MM.1S (cell line): Measurements from ENCODE around the gene DNAJC22.
"Not testable (repeated sequence)": the region's sequence is repeated elsewhere in the genome, so short reads cannot be mapped to it uniquely, and the experiment has no call there.

Experiments used
- DNase-seq: peaks from one replicate; pipeline ENCODE4 v3.0.0-alpha.2; 2015
- H2AFZ ChIP-seq: fragments of 300-600 bp; sonication (generic); 2 replicates; pipeline ENCODE4 v1.6.0; 2016; ENCODE audit warnings: antibody characterized with exemption, low read length
- H3F3A ChIP-seq: fragments of 300-600 bp; sonication (generic); 2 replicates; pipeline ENCODE4 v1.6.1; 2016; ENCODE audit warnings: mild to moderate bottlenecking, antibody characterized with exemption, low read length, moderate library complexity, mixed read lengths; ENCODE audit not compliant: insufficient read depth
- H3K27ac ChIP-seq: fragments of 300-600 bp; sonication (generic); 2 replicates; pipeline ENCODE4 v1.5.1; 2016; ENCODE audit warnings: mild to moderate bottlenecking, low read length
- H3K27me3 ChIP-seq: fragments of 300-600 bp; sonication (generic); replicated peaks from 2 replicates; pipeline ENCODE4 v1.6.0; 2016; ENCODE audit warnings: low read length; ENCODE audit not compliant: insufficient read depth
- H3K36me3 ChIP-seq: fragments of 300-600 bp; sonication (generic); replicated peaks from 2 replicates; pipeline ENCODE4 v1.6.1; 2016; ENCODE audit warnings: mild to moderate bottlenecking, low read length, mixed read lengths; ENCODE audit not compliant: insufficient read depth
- H3K4me1 ChIP-seq: fragments of 300-600 bp; sonication (generic); 2 replicates; pipeline ENCODE4 v1.6.1; 2016; ENCODE audit warnings: low read length, mixed read lengths
- H3K4me2 ChIP-seq: fragments of 300-600 bp; sonication (generic); 2 replicates; pipeline ENCODE4 v1.6.0; 2016; ENCODE audit warnings: low read depth, low read length
- H3K4me3 ChIP-seq: fragments of 300-600 bp; sonication (generic); 2 replicates; pipeline ENCODE4 v1.5.1; 2016; ENCODE audit warnings: low read length, mixed read lengths
- H3K79me2 ChIP-seq: fragments of 300-600 bp; sonication (generic); 2 replicates; pipeline ENCODE4 v1.6.1; 2016; ENCODE audit warnings: mixed run types, low read length, mixed read lengths
- H3K9ac ChIP-seq: fragments of 300-600 bp; sonication (generic); 2 replicates; pipeline ENCODE4 v1.6.1; 2016; ENCODE audit warnings: low read length, mixed read lengths
- H3K9me2 ChIP-seq: fragments of 300-600 bp; sonication (generic); replicated peaks from 2 replicates; pipeline ENCODE4 v1.6.1; 2016; ENCODE audit warnings: mild to moderate bottlenecking, low read length, mixed read lengths; ENCODE audit not compliant: insufficient read depth
- H3K9me3 ChIP-seq: fragments of 300-600 bp; sonication (generic); replicated peaks from 2 replicates; pipeline ENCODE4 v1.6.1; 2016; ENCODE audit warnings: mild to moderate bottlenecking, low read length, mixed read lengths; ENCODE audit not compliant: insufficient read depth
- H4K20me1 ChIP-seq: fragments of 300-600 bp; sonication (generic); 2 replicates; pipeline ENCODE4 v1.6.1; 2016; ENCODE audit warnings: mild to moderate bottlenecking, low read length, moderate library complexity, mixed read lengths; ENCODE audit not compliant: insufficient read depth
- CTCF ChIP-seq: fragments of 300-600 bp; sonication (generic); IDR thresholded peaks from 2 replicates; pipeline ENCODE4 v1.5.1; 2016; ENCODE audit warnings: antibody characterized with exemption, low read length, mixed read lengths
- EZH2 ChIP-seq: fragments of 300-600 bp; sonication (generic); optimal IDR thresholded peaks from 2 replicates; pipeline ENCODE3; 2017; ENCODE audit warnings: low read depth, mild to moderate bottlenecking, antibody characterized with exemption, low read length, mixed read lengths
- EZH2phosphoT487 ChIP-seq: fragments of 300-600 bp; sonication (generic); IDR thresholded peaks from 2 replicates; pipeline ENCODE4 v1.6.1; 2018; ENCODE audit warnings: antibody characterized with exemption, low read length

DNAJC22 gene

GRCh38 chr12:49370539-49370938 lies 23.9 kb downstream of the DNAJC22 start:
- H3K36me3 ChIP-seq, result peaks cover 3% of the 10 kb centered on the region; the same call in 1 of the 2 replicates
- peak overlapping the region; percentile 96; the same call in 1 of the 2 replicates for H3K27ac ChIP-seq
- H3K79me2 ChIP-seq, result peaks cover 86% of the 10 kb centered on the region
- H3K4me3 ChIP-seq, result peak overlapping the region; percentile 40
- peak overlapping the region; percentile 21; the same call in 1 of the 2 replicates for H3K9ac ChIP-seq
- peaks cover 41% of the 10 kb centered on the region for H3F3A ChIP-seq
- peaks cover 22% of the 10 kb centered on the region for H4K20me1 ChIP-seq
- H3K4me1 ChIP-seq, result peaks cover 23% of the 10 kb centered on the region
- TF ChIP-seq EZH2 (no peak), EZH2phosphoT487 (no peak), CTCF (no peak)
- no peaks in the 10 kb centered on the region for H3K27me3 ChIP-seq
- no peak overlapping the region for H2AFZ ChIP-seq
- H3K9me3 ChIP-seq, result no peaks in the 10 kb centered on the region
- no peaks in the 10 kb centered on the region for H3K9me2 ChIP-seq
- no peak for DNase-seq
- H3K4me2 ChIP-seq, result peak overlapping the region; percentile 98

GRCh38 chr12:49375406-49375805 lies 28.7 kb downstream of the DNAJC22 start:
- H4K20me1 ChIP-seq, result peaks cover 33% of the 10 kb centered on the region
- H3K27me3 ChIP-seq, result no peaks in the 10 kb centered on the region
- TF ChIP-seq EZH2phosphoT487 (no peak), EZH2 (no peak), CTCF (no peak)
- no peak overlapping the region for H3K4me2 ChIP-seq
- no peak overlapping the region for H2AFZ ChIP-seq
- no peak overlapping the region for H3K27ac ChIP-seq
- peaks cover 99% of the 10 kb centered on the region for H3K79me2 ChIP-seq
- no peaks in the 10 kb centered on the region for H3K9me2 ChIP-seq
- DNase-seq, result no peak
- H3K9me3 ChIP-seq, result no peaks in the 10 kb centered on the region
- no peak overlapping the region for H3K9ac ChIP-seq
- peaks cover 5% of the 10 kb centered on the region for H3F3A ChIP-seq
- H3K36me3 ChIP-seq, result peaks cover 3% of the 10 kb centered on the region; the same call in 1 of the 2 replicates
- no peak overlapping the region for H3K4me3 ChIP-seq
- peaks cover 14% of the 10 kb centered on the region for H3K4me1 ChIP-seq

GRCh38 chr12:49377386-49377785 lies 30.7 kb downstream of the DNAJC22 start:
- Histone ChIP-seq H3K4me2 (no peak overlapping the region), H3K79me2 (peaks cover 98% of the 10 kb centered on the region)

GRCh38 chr12:49380184-49380583 lies 33.5 kb downstream of the DNAJC22 start:
- H3K27me3 ChIP-seq, H3K9ac ChIP-seq, H3K4me2 ChIP-seq, H3K9me2 ChIP-seq, H3K4me3 ChIP-seq, H3F3A ChIP-seq, H3K36me3 ChIP-seq, H3K9me3 ChIP-seq, H2AFZ ChIP-seq, H3K4me1 ChIP-seq, DNase-seq, H3K27ac ChIP-seq: not testable (repeated sequence)
- Histone ChIP-seq H4K20me1 (peaks cover 55% of the 10 kb centered on the region), H3K79me2 (peaks cover 98% of the 10 kb centered on the region)

More at GRCh38 chr12:49377386-49377785, 30.7 kb downstream of the DNAJC22 start:
- H3K27me3 ChIP-seq, result no peaks in the 10 kb centered on the region
- H3K4me3 ChIP-seq, result no peak overlapping the region
- H3K9me3 ChIP-seq, result no peaks in the 10 kb centered on the region
- H3K9me2 ChIP-seq, result no peaks in the 10 kb centered on the region
- no peaks in the 10 kb centered on the region; the same call in 1 of the 2 replicates for H3K36me3 ChIP-seq
- no peak overlapping the region for H3K9ac ChIP-seq
- TF ChIP-seq EZH2 (no peak), CTCF (no peak), EZH2phosphoT487 (no peak)
- no peak overlapping the region for H2AFZ ChIP-seq
- H3F3A ChIP-seq, result no peaks in the 10 kb centered on the region
- no peaks in the 10 kb centered on the region for H3K4me1 ChIP-seq
- no peak overlapping the region for H3K27ac ChIP-seq
- peaks cover 51% of the 10 kb centered on the region for H4K20me1 ChIP-seq
- no peak for DNase-seq
